ENCODE results near the gene SERPINH1. TPM values are rescaled to one million over a fixed set of nuclear protein-coding genes. Genes with fewer than 3 reads are reported as not detected.

The SERPINH1 gene
- total RNA-seq, 2 experiments from 2014 or later, result 3.5 to 4.1 TPM

DNA sequence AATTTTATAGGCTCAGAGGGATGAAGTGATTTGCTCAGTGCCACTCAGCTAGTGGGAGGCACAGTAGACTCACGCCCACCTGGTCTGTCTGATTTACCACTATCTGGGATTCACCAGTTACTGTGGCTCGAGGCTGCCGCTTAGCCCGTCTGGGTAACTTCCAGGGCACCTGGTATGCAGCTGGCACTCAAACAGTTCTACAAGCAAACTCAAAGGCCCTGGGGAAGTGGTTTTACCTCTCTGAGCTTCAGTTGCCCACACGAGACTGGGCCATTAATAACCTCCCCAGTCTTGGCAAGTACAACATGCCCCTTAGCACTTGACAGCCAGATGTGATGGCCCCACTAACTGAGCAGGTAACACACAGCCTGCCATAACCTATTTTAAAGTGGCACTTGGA, 38.9 kb upstream of the SERPINH1 start:
- no peak overlapping the region for H3K4me3 ChIP-seq (ENCODE audit: low read length)
- peak overlapping the region; percentile 80 for H3K27ac Mint-ChIP-seq
- ChIA-PET POLR2A (interaction anchor here (1.0 to 1.5 kb wide), 4 partner anchors 13 to 123 kb away, joined by 3 to 4 read pairs (median 4); no protein-coding TSS in a partner anchor), CTCF (interaction anchor here (0.6 to 0.9 kb wide), 2 partner anchors 16 to 107 kb away, joined by 3 to 4 read pairs; no protein-coding TSS in a partner anchor)
- no peak for ATAC-seq (ENCODE audit: poor library complexity)
- no peaks in the 10 kb centered on the region for H3K36me3 Mint-ChIP-seq (ENCODE audit: low read depth)
- no peaks in the 10 kb centered on the region for H3K36me3 ChIP-seq (ENCODE audit: insufficient read depth, low read length)
- H3K4me3 Mint-ChIP-seq, result peak overlapping the region; percentile 92
- no peaks in the 10 kb centered on the region for H3K27me3 Mint-ChIP-seq
- intact Hi-C loops (cut with DNase I, micrococcal nuclease), result no loop called here
- H3K9me3 Mint-ChIP-seq, result no peaks in the 10 kb centered on the region
- H3K4me1 ChIP-seq (ENCODE audit: insufficient read depth, low read length), result peaks cover 55% of the 10 kb centered on the region
- TF ChIP-seq, protein P1, sequence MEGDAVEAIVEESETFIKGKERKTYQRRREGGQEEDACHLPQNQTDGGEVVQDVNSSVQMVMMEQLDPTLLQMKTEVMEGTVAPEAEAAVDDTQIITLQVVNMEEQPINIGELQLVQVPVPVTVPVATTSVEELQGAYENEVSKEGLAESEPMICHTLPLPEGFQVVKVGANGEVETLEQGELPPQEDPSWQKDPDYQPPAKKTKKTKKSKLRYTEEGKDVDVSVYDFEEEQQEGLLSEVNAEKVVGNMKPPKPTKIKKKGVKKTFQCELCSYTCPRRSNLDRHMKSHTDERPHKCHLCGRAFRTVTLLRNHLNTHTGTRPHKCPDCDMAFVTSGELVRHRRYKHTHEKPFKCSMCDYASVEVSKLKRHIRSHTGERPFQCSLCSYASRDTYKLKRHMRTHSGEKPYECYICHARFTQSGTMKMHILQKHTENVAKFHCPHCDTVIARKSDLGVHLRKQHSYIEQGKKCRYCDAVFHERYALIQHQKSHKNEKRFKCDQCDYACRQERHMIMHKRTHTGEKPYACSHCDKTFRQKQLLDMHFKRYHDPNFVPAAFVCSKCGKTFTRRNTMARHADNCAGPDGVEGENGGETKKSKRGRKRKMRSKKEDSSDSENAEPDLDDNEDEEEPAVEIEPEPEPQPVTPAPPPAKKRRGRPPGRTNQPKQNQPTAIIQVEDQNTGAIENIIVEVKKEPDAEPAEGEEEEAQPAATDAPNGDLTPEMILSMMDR (IDR thresholded peaks at IDR 0.05), result no peak
- no peaks in the 10 kb centered on the region for H3K9me3 ChIP-seq (ENCODE audit: control insufficient read depth in 1 of 2, insufficient read depth in 1 of 2, low read length in 2 of 2)
- H3K27ac ChIP-seq (ENCODE audit: low read depth in 1 of 2, low read length in 2 of 2), result no peak overlapping the region
- no peaks in the 10 kb centered on the region for H3K27me3 ChIP-seq (ENCODE audit: control insufficient read depth in 1 of 2, insufficient read depth in 2 of 2, low read length in 2 of 2)
- H3K4me1 Mint-ChIP-seq (ENCODE audit: low read depth), result peaks cover 67% of the 10 kb centered on the region
- DNase-seq, result peak in 2 of 14 experiments; percentile 27 to 44

DNA sequence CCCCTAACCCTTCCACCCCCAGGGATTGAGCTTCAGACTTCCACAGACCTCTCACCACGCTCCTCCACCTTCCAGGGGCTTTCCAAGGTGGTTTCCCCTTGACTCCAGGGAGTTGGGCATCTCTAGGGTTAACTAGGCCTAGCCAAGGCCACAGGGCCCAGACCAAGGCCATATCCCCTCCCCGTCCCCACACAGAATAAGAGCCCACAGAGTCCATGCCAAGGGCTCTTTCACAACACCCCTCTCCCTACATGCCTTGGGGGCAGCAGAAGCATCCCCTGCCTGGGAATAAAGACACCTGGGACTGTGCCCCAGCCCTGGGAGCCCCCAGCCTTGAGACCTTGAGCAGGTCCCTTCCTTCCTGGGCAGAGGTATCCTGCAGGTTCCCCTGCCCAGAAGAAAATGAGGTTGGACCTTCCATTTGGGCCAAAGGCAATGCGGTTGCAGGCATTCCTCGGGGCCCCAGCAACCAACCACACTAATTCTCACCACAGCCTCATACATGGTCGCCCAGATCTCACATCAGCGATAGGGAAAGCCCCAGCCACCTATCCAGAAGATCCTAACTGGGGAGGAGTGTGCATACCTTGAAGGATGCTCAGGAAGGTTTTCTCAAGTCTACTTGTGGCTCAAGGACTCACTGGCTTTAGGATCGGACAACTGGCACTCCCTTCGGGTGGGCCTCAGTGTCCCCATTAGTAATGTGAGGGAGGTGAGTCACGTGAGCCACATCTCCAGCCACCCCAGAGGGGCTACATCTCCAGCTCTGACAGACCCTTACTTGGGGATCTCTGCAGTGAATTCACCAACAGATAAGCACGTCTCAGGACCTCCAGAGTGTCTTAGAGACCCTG, 38.0 kb upstream of the SERPINH1 start:
- Mint-ChIP-seq H3K4me3 (peak overlapping the region; percentile 92), H3K4me1 (ENCODE audit: low read depth) (peaks cover 59% of the 10 kb centered on the region), H3K9me3 (no peaks in the 10 kb centered on the region), H3K27me3 (no peaks in the 10 kb centered on the region), H3K36me3 (ENCODE audit: low read depth) (no peaks in the 10 kb centered on the region), H3K27ac (peak overlapping the region; percentile 80)
- peak in 2 of 14 experiments; percentile 49 to 54 for DNase-seq
- ChIA-PET POLR2A (interaction anchor here (1.0 to 1.8 kb wide), 5 partner anchors 14 to 124 kb away, joined by 3 to 6 read pairs (median 4); no protein-coding TSS in a partner anchor), CTCF (interaction anchor here (0.5 to 0.9 kb wide), 2 partner anchors 17 to 27 kb away, joined by 4 read pairs; no protein-coding TSS in a partner anchor)
- intact Hi-C loops (cut with DNase I, micrococcal nuclease), result no loop called here
- H3K9me3 ChIP-seq (ENCODE audit: control insufficient read depth in 1 of 2, insufficient read depth in 1 of 2, low read length in 2 of 2), result no peaks in the 10 kb centered on the region
- peak overlapping the region; percentile 78 for H3K4me3 ChIP-seq (ENCODE audit: low read length)
- TF ChIP-seq, protein P1 (IDR thresholded peaks at IDR 0.05), result no peak
- ATAC-seq (ENCODE audit: poor library complexity), result no peak
- H3K36me3 ChIP-seq (ENCODE audit: insufficient read depth, low read length), result no peaks in the 10 kb centered on the region
- no peaks in the 10 kb centered on the region for H3K27me3 ChIP-seq (ENCODE audit: control insufficient read depth in 1 of 2, insufficient read depth in 2 of 2, low read length in 2 of 2)
- H3K27ac ChIP-seq (ENCODE audit: low read depth in 1 of 2, low read length in 2 of 2), result peak overlapping the region in 1 of 2 donors; percentile 44
- H3K4me1 ChIP-seq (ENCODE audit: insufficient read depth, low read length), result peaks cover 50% of the 10 kb centered on the region

DNA sequence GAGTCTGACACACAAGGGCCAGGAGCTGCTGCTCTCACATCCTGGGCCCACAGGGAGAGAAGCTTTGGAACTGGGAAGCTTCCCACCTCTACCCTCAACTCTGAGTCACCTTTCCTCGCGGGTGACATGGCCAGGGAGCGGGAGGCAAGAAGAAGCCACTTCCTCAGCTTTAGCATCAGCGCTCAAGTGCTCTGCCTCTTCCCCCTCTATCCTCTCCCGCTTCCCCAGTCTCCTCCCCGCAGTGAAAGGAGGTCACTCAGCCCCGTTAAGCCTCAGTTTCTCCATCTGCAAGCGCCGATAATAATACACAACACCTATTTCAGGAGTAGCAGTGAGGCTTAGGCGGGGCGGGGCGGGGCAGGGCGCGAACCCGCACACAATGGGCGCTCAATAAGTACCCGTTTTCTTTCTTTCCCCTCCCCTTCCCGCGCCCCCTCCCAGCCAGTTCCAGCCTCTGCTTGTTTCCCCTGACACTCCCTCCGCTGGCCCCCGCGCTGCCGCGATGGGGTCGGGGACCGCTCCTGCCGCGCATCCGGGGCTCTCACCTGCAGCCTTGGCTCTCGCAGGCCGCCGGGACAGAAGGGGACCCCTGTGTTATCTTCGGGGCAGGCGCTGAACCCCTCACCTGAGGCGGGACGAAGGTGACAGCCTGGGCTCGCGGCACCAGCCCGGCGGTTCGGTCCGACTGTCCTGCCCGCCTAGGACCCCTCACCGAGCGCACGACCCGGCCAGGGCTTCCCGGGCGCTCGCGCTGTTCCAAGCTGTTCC, 37.2 kb upstream of the SERPINH1 start:
- ATAC-seq (ENCODE audit: poor library complexity), result no peak

More for the DNA sequence above, 37.2 kb upstream of the SERPINH1 start:
- Mint-ChIP-seq H3K9me3 (no peaks in the 10 kb centered on the region), H3K36me3 (ENCODE audit: low read depth) (no peaks in the 10 kb centered on the region), H3K4me3 (peak overlapping the region; percentile 92), H3K27me3 (no peaks in the 10 kb centered on the region), H3K27ac (peak overlapping the region; percentile 80), H3K4me1 (ENCODE audit: low read depth) (peaks cover 55% of the 10 kb centered on the region)
- Histone ChIP-seq H3K27ac (ENCODE audit: low read depth in 1 of 2, low read length in 2 of 2) (no peak overlapping the region), H3K36me3 (ENCODE audit: insufficient read depth, low read length) (no peaks in the 10 kb centered on the region), H3K9me3 (ENCODE audit: control insufficient read depth in 1 of 2, insufficient read depth in 1 of 2, low read length in 2 of 2) (no peaks in the 10 kb centered on the region), H3K4me1 (ENCODE audit: insufficient read depth, low read length) (peaks cover 48% of the 10 kb centered on the region), H3K27me3 (ENCODE audit: control insufficient read depth in 1 of 2, insufficient read depth in 2 of 2, low read length in 2 of 2) (no peaks in the 10 kb centered on the region), H3K4me3 (ENCODE audit: low read length) (peak overlapping the region; percentile 78)
- TF ChIP-seq, protein P1 (IDR thresholded peaks at IDR 0.05), result no peak
- POLR2A ChIA-PET, result interaction anchor here (0.8 to 1.8 kb wide), 12 partner anchors 15 to 1032 kb away, joined by 3 to 13 read pairs (median 4); partner anchors contain the start of gene SERPINH1
- peak in 11 of 14 experiments; percentile 13 to 59 (median 29) for DNase-seq
- intact Hi-C loops (cut with DNase I, micrococcal nuclease), result loop anchor here (1.0 to 5.0 kb wide), 3 partner anchors 33 to 248 kb away; no protein-coding TSS in a partner anchor
- CTCF ChIA-PET, result interaction anchor here (0.5 to 1.1 kb wide), 9 partner anchors 12 to 276 kb away, joined by 3 to 7 read pairs (median 3); partner anchors contain the start of gene RPS3
